Measurements from ENCODE around the gene RPS15A.
"Not testable (repeated sequence)": the region's sequence is repeated elsewhere in the genome, so short reads cannot be mapped to it uniquely, and the experiment has no call there.

- not testable (repeated sequence) for TF ChIP-seq POLR2A (IDR thresholded peaks at IDR 0.05; ENCODE audit: low read depth, low read length); POLR2AphosphoS5 (IDR thresholded peaks at IDR 0.05; ENCODE audit: low read depth, low read length); TAF1 (IDR thresholded peaks at IDR 0.05; ENCODE audit: borderline replicate concordance, low read depth, low read length)
Observed at GRCh38 chr16:18757960-18758660, 32.0 kb downstream of the RPS15A start.

Measured in GM12892 (cell line).